Measurements from ENCODE around the gene WDR1. TPM values are rescaled to one million over a fixed set of nuclear protein-coding genes. Genes with fewer than 3 reads are reported as not detected.
A peak's percentile ranks its signal among the peaks of the same experiment; 100 is the strongest.

WDR1 gene
- polyA plus RNA-seq, 1 of the 3 experiments (the other 2 are of a cell fraction) = 310 TPM

DNA sequence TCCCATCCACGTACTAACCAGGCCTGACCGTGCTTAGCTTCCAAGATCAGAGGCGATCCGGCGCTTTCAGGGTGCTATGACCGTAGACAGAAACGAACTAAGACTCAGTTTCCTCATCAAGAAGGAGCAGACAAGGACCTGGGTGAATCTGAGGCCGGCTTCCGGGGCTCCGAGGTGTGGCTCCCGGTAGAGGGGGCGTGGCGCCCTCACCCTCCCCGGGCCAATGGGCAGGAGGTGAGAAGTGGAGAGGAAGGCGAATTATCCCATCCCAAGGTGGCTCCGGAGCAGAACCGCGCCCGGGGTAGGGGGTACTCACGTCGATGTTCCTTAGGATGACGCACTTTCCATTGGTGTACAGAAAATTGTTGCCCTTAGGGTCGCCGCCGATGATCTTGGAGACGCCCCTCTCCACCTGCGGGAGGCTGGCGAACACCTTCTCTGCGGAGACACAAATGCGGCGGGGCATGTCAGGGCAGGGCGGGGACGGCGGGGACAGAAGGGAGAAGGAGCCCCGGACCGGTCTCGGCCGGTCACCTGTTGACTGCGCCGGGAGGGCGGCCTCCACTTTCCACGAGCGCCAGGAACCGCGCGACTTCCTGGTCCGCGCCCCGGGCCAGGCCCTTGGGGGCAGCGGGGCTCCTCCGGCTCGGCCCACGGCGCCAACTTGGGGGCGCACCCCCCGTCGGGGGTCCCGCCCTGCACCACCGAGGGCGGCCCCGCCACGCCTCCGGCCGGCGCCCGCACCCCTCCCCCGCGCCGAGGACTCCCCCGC is 616 bp downstream of the WDR1 start:
- Histone ChIP-seq H3K36me3 (replicated peaks in 1 of 2; ENCODE audit: control insufficient read depth in 1 of 2, insufficient read depth in 2 of 2, low read length in 1 of 2) (peaks cover 36 to 39% of the 10 kb centered on the region in 2 experiments), H3K4me2 (peak overlapping the region; percentile 97), H3K27me3 (ENCODE audit: insufficient read depth) (no peaks in the 10 kb centered on the region), H3K9me3 (no peaks in the 10 kb centered on the region), H3K4me3 (ENCODE audit: low read depth in 2 of 2, low read length in 1 of 2) (peak overlapping the region; percentile 72 to 85), H3F3A (replicated peaks; ENCODE audit: insufficient read depth) (peaks cover 12% of the 10 kb centered on the region), H3K79me2 (ENCODE audit: insufficient read depth) (peaks cover 54% of the 10 kb centered on the region), H3K4me1 (ENCODE audit: control insufficient read depth in 1 of 2, insufficient read depth in 2 of 2, low read depth in 1 of 2, low read length in 1 of 2) (peaks cover 14 to 15% of the 10 kb centered on the region in 2 experiments; a peak in 2 of 4 replicates), H4K20me1 (ENCODE audit: insufficient read depth) (peaks cover 48% of the 10 kb centered on the region), H3K9ac (peak overlapping the region; percentile 70), H2AFZ (ENCODE audit: low read depth) (no peak overlapping the region), H3K9me2 (no peaks in the 10 kb centered on the region), H3K27ac (ENCODE audit: low read depth in 2 of 2, low read length in 1 of 2) (peak overlapping the region; percentile 68 to 84; a peak in 3 of 4 replicates)
- peak; percentile 74 for DNase-seq
- WGBS (ENCODE audit: low lambda C conversion rate) = 16% methylated on average over 14 of the region's 70 CpGs
- ChIA-PET CTCF (interaction anchor here (0.7 to 1.2 kb wide), 3 partner anchors 11 to 101 kb away, joined by 3 to 5 read pairs (median 4); no protein-coding TSS in a partner anchor), POLR2A (interaction anchor here (1.6 kb wide), 1 partner anchor 424 kb away, joined by 4 read pairs; no protein-coding TSS in a partner anchor)
- TF ChIP-seq RAD21 (IDR thresholded peaks at IDR 0.05; ENCODE audit: low read length) (no peak), MXI1 (IDR thresholded peaks at IDR 0.05; ENCODE audit: low read depth, low read length) (peak; percentile 33; the same call in 1 of the 2 replicates)

DNA sequence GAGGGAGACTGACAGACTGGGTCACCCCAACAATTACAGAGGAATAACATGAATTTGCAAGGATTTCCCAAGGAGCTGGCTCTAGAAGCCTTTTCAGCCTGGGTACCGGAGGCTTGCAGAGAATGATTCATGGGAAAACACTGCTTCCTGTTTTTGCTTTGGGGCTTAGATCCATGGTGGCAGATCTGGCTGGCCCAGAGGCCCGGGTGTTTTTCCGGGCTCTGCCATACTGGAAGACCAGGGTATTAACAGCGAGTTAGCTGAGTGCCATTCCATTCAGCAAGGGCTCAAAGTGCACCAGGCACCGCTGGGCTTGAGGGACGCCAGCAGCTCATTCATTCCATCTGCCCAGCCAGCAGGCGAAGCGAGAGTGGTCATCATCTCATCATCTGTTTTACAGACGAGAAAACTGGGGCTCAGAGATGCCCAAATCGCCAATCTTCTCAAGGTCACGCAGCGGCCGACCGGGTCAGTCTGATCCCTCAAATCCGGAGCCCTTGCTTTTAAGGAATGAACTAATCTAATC is 1.3 kb downstream of the WDR1 start:
- ChIA-PET POLR2A (no interaction called here), CTCF (interaction anchor here (0.7 to 0.8 kb wide), 2 partner anchors 43 to 100 kb away, joined by 3 to 4 read pairs; no protein-coding TSS in a partner anchor)
- Histone ChIP-seq H3K9me2 (no peaks in the 10 kb centered on the region), H3K9me3 (no peaks in the 10 kb centered on the region), H3K9ac (peak overlapping the region; percentile 70), H3K79me2 (ENCODE audit: insufficient read depth) (peaks cover 60% of the 10 kb centered on the region), H4K20me1 (ENCODE audit: insufficient read depth) (peaks cover 55% of the 10 kb centered on the region), H3K27ac (ENCODE audit: low read depth in 2 of 2, low read length in 1 of 2) (peak overlapping the region; percentile 9 to 68; a peak in 2 of 4 replicates), H2AFZ (ENCODE audit: low read depth) (no peak overlapping the region), H3K4me3 (ENCODE audit: low read depth in 2 of 2, low read length in 1 of 2) (peak overlapping the region; percentile 72 to 85), H3F3A (replicated peaks; ENCODE audit: insufficient read depth) (peaks cover 19% of the 10 kb centered on the region), H3K4me2 (peak overlapping the region; percentile 97), H3K36me3 (replicated peaks in 1 of 2; ENCODE audit: control insufficient read depth in 1 of 2, insufficient read depth in 2 of 2, low read length in 1 of 2) (peaks cover 36 to 46% of the 10 kb centered on the region in 2 experiments), H3K4me1 (ENCODE audit: control insufficient read depth in 1 of 2, insufficient read depth in 2 of 2, low read depth in 1 of 2, low read length in 1 of 2) (peaks cover 14 to 15% of the 10 kb centered on the region in 2 experiments; a peak in 2 of 4 replicates), H3K27me3 (ENCODE audit: insufficient read depth) (no peaks in the 10 kb centered on the region)
- DNase-seq = no peak
- TF ChIP-seq FOSL2 (IDR thresholded peaks at IDR 0.05; ENCODE audit: borderline replicate concordance, low read depth) (peak; percentile 40; the same call in 1 of the 2 replicates), ELF1 (IDR thresholded peaks at IDR 0.05) (no peak), TCF12 (IDR thresholded peaks at IDR 0.05) (0 out of 2 replicates have a peak, but pooled peaks have one; percentile 5), JUND (IDR thresholded peaks at IDR 0.05) (0 out of 2 replicates have a peak, but pooled peaks have one; percentile 16)
- WGBS (ENCODE audit: low lambda C conversion rate) = 52% methylated on average over 15 of the region's 15 CpGs

DNA sequence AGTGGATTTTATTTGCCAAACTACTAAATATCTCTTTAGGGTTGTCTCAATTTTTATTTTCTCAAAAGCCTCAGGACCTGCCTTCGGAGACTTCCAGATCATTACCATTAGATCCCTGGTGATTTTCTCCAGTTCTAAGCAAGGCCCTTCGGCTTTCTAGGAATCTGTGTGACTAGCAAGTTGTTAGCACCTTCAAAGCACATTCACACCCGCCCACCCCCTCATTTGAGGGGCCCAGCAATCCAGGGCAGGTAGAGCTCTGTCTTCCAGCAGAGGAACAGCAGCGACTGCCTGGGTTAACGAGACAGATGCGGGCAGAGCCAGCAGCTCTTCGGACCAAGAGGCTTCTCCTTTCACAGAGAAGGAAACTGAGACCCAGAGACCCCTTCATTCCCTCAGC is 2.0 kb downstream of the WDR1 start:
- no peaks in the 10 kb centered on the region for H3K27me3 ChIP-seq (ENCODE audit: insufficient read depth)
- H3K4me1 ChIP-seq (ENCODE audit: control insufficient read depth in 1 of 2, insufficient read depth in 2 of 2, low read depth in 1 of 2, low read length in 1 of 2) = peaks cover 14 to 15% of the 10 kb centered on the region in 2 experiments; a peak in 2 of 4 replicates
- H3K9me2 ChIP-seq = no peaks in the 10 kb centered on the region
- peaks cover 62% of the 10 kb centered on the region for H4K20me1 ChIP-seq (ENCODE audit: insufficient read depth)
- H3K79me2 ChIP-seq (ENCODE audit: insufficient read depth) = peaks cover 67% of the 10 kb centered on the region
- ChIA-PET CTCF (no interaction called here), POLR2A (no interaction called here)
- 96% methylated on average over 3 of the region's 7 CpGs for WGBS (ENCODE audit: low lambda C conversion rate)
- no peak overlapping the region for H2AFZ ChIP-seq (ENCODE audit: low read depth)
- H3K4me2 ChIP-seq = peak overlapping the region; percentile 97
- peak overlapping the region; percentile 70; the same call in 1 of the 2 replicates for H3K9ac ChIP-seq
- peak overlapping the region; percentile 72 to 85; a peak in 3 of 4 replicates for H3K4me3 ChIP-seq (ENCODE audit: low read depth in 2 of 2, low read length in 1 of 2)
- no peak for DNase-seq
- H3K9me3 ChIP-seq = no peaks in the 10 kb centered on the region
- H3K36me3 ChIP-seq (replicated peaks in 1 of 2; ENCODE audit: control insufficient read depth in 1 of 2, insufficient read depth in 2 of 2, low read length in 1 of 2) = peaks cover 36 to 51% of the 10 kb centered on the region in 2 experiments
- H3F3A ChIP-seq (replicated peaks; ENCODE audit: insufficient read depth) = peaks cover 22% of the 10 kb centered on the region
- peak overlapping the region in 1 of 2 experiments; percentile 68; a peak in 1 of 4 replicates for H3K27ac ChIP-seq (ENCODE audit: low read depth in 2 of 2, low read length in 1 of 2)
- TF ChIP-seq FOXM1 (IDR thresholded peaks at IDR 0.05; ENCODE audit: low read depth) (no peak), MEF2A (IDR thresholded peaks at IDR 0.05; ENCODE audit: borderline replicate concordance, low read depth) (no peak), GABPA (IDR thresholded peaks at IDR 0.05; ENCODE audit: low read depth) (no peak), RAD21 (IDR thresholded peaks at IDR 0.05; ENCODE audit: low read length) (no peak), SMC3 (IDR thresholded peaks at IDR 0.05; ENCODE audit: low read depth, low read length) (no peak), RFX5 (IDR thresholded peaks at IDR 0.05; ENCODE audit: low read length) (no peak), EZH2phosphoT487 (IDR thresholded peaks at IDR 0.05; ENCODE audit: borderline replicate concordance, low read depth) (no peak), TAF1 (IDR thresholded peaks at IDR 0.05; ENCODE audit: borderline replicate concordance, low read depth, low read length) (no peak), POLR2AphosphoS5 (IDR thresholded peaks at IDR 0.05; ENCODE audit: low read depth, low read length) (no peak)
- TF ChIP-seq, protein P1, sequence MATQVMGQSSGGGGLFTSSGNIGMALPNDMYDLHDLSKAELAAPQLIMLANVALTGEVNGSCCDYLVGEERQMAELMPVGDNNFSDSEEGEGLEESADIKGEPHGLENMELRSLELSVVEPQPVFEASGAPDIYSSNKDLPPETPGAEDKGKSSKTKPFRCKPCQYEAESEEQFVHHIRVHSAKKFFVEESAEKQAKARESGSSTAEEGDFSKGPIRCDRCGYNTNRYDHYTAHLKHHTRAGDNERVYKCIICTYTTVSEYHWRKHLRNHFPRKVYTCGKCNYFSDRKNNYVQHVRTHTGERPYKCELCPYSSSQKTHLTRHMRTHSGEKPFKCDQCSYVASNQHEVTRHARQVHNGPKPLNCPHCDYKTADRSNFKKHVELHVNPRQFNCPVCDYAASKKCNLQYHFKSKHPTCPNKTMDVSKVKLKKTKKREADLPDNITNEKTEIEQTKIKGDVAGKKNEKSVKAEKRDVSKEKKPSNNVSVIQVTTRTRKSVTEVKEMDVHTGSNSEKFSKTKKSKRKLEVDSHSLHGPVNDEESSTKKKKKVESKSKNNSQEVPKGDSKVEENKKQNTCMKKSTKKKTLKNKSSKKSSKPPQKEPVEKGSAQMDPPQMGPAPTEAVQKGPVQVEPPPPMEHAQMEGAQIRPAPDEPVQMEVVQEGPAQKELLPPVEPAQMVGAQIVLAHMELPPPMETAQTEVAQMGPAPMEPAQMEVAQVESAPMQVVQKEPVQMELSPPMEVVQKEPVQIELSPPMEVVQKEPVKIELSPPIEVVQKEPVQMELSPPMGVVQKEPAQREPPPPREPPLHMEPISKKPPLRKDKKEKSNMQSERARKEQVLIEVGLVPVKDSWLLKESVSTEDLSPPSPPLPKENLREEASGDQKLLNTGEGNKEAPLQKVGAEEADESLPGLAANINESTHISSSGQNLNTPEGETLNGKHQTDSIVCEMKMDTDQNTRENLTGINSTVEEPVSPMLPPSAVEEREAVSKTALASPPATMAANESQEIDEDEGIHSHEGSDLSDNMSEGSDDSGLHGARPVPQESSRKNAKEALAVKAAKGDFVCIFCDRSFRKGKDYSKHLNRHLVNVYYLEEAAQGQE (IDR thresholded peaks at IDR 0.05; ENCODE audit: low read depth, low read length) = no peak
- TF ChIP-seq, protein P2, sequence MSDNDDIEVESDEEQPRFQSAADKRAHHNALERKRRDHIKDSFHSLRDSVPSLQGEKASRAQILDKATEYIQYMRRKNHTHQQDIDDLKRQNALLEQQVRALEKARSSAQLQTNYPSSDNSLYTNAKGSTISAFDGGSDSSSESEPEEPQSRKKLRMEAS (IDR thresholded peaks at IDR 0.05; ENCODE audit: low read depth) = no peak

All from SK-N-SH (cell line).